ENCODE measurements around the gene CRYBB3. TPM values are rescaled to one million over a fixed set of nuclear protein-coding genes. Genes with fewer than 3 reads are reported as not detected.

The CRYBB3 gene
- total RNA-seq, 4 donors from 2014 or later, result not detected

- intact Hi-C loops (cut with DNase I), result no loop called here
- Histone ChIP-seq H3K4me3 (no peak overlapping the region), H3K27me3 (no peaks in the 10 kb centered on the region), H3K4me1 (no peaks in the 10 kb centered on the region), H3K9me3 (peaks cover 0 to 3% (median 1%) of the 10 kb centered on the region in 4 donors), H3K27ac (replicated peaks in 1 of 4) (no peak overlapping the region), H3K36me3 (peaks cover 9 to 74% (median 43%) of the 10 kb centered on the region in 4 donors)
- no peak for DNase-seq (ENCODE audit: extremely low spot score)
- no peak for TF ChIP-seq POLR2A (IDR thresholded peaks at IDR 0.05; ENCODE audit: low read depth)
- no peak for TF ChIP-seq POLR2AphosphoS5 (IDR thresholded peaks at IDR 0.05)
- no peak for TF ChIP-seq CTCF (IDR thresholded peaks at IDR 0.05)
- no peak for TF ChIP-seq EP300 (IDR thresholded peaks at IDR 0.05)
- WGBS, result 90% methylated on average over 12 of the region's 13 CpGs
These were observed 25.3 kb upstream of the CRYBB3 start for GRCh38 chr22:25174156-25174887.

GRCh38 chr22:25174888-25175411, 24.7 kb upstream of the CRYBB3 start:
- 84% methylated on average over 6 of the region's 6 CpGs for WGBS

GRCh38 chr22:25176175-25176574, 23.5 kb upstream of the CRYBB3 start:
- no peak overlapping the region for H3K27ac ChIP-seq (replicated peaks in 1 of 4)
- H3K27me3 ChIP-seq, result no peaks in the 10 kb centered on the region
- no peaks in the 10 kb centered on the region for H3K4me1 ChIP-seq
- peaks cover 9 to 79% (median 51%) of the 10 kb centered on the region in 4 donors for H3K36me3 ChIP-seq
- H3K9me3 ChIP-seq, result peaks cover 0 to 10% (median 3%) of the 10 kb centered on the region in 4 donors
- DNase-seq (ENCODE audit: extremely low spot score), result no peak
- TF ChIP-seq CTCF (IDR thresholded peaks at IDR 0.05) (no peak), POLR2AphosphoS5 (IDR thresholded peaks at IDR 0.05) (no peak), EP300 (IDR thresholded peaks at IDR 0.05) (no peak), POLR2A (IDR thresholded peaks at IDR 0.05; ENCODE audit: low read depth) (no peak)
- H3K4me3 ChIP-seq, result no peak overlapping the region
- intact Hi-C loops (cut with DNase I), result no loop called here
- WGBS, result 95% methylated on average over 6 of the region's 6 CpGs

More at GRCh38 chr22:25174888-25175411, 24.7 kb upstream of the CRYBB3 start:
- Histone ChIP-seq H3K4me1 (no peaks in the 10 kb centered on the region), H3K36me3 (peaks cover 9 to 80% (median 44%) of the 10 kb centered on the region in 4 donors), H3K27ac (replicated peaks in 1 of 4) (no peak overlapping the region), H3K9me3 (peaks cover 0 to 8% (median 3%) of the 10 kb centered on the region in 4 donors), H3K4me3 (no peak overlapping the region), H3K27me3 (no peaks in the 10 kb centered on the region)
- no peak for DNase-seq (ENCODE audit: extremely low spot score)
- intact Hi-C loops (cut with DNase I), result no loop called here
- TF ChIP-seq POLR2AphosphoS5 (IDR thresholded peaks at IDR 0.05), result no peak
- no peak for TF ChIP-seq CTCF (IDR thresholded peaks at IDR 0.05)

- DNase-seq (ENCODE audit: extremely low spot score), result no peak
- 90% methylated on average over 3 of the region's 3 CpGs for WGBS
- Histone ChIP-seq H3K27ac (replicated peaks in 1 of 4) (no peak overlapping the region), H3K36me3 (peaks cover 9 to 82% (median 54%) of the 10 kb centered on the region in 4 donors), H3K4me3 (no peak overlapping the region), H3K9me3 (peaks cover 0 to 10% (median 3%) of the 10 kb centered on the region in 4 donors), H3K27me3 (no peaks in the 10 kb centered on the region), H3K4me1 (no peaks in the 10 kb centered on the region)
- TF ChIP-seq EP300 (IDR thresholded peaks at IDR 0.05) (no peak), CTCF (IDR thresholded peaks at IDR 0.05) (no peak), POLR2AphosphoS5 (IDR thresholded peaks at IDR 0.05) (no peak), POLR2A (IDR thresholded peaks at IDR 0.05; ENCODE audit: low read depth) (no peak)
- intact Hi-C loops (cut with DNase I), result no loop called here
These were observed 22.9 kb upstream of the CRYBB3 start for GRCh38 chr22:25176799-25177198.

All from esophagus muscularis mucosa (tissue), 4 donors.